ENCODE data around the gene MYO9A.
"Not testable (repeated sequence)": the region's sequence is repeated elsewhere in the genome, so short reads cannot be mapped to it uniquely, and the experiment has no call there.

MYO9A gene

GRCh38 chr15:72034859-72035650 is 82.9 kb downstream of the MYO9A start:
- no peak for DNase-seq

GRCh38 chr15:72034351-72034750 is 83.6 kb downstream of the MYO9A start:
- no peak for DNase-seq

DNA sequence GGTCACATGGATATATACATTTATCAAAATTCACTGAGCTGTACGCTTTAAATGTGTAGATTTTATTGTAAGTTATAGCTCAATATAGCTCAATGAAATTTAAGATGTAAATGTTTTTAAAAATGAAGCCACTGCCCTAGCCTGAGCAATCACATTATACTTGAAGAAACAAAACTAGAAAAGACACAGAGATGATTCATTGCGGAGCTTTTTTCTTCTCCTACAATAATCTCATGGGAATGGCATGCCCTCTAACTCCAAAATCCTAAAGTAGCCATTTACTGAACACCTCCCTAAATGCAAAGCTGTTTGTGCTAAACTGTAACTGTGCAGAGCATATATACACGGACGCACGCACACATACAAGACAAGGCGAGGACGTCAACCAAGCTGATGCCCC is 84.2 kb downstream of the MYO9A start:
- DNase-seq, result no peak

DNA sequence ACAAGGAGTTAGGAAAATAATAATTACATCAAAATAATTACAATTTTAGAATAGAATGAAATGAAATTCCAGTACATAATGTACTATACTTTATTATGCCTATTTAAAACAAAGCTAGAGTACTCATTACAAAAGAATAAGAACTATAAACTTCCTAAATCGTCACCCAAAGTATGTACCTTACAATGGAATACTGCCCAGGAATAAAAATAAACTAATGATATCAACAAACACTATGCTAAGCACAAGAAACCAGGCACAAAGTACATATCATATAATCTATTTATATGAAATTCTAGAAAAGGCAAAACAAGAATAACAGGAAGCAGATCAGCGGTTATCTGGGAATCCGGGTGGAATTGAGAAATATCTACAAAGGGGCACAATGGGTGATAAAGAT is 84.7 kb downstream of the MYO9A start:
- no peak for DNase-seq

DNA sequence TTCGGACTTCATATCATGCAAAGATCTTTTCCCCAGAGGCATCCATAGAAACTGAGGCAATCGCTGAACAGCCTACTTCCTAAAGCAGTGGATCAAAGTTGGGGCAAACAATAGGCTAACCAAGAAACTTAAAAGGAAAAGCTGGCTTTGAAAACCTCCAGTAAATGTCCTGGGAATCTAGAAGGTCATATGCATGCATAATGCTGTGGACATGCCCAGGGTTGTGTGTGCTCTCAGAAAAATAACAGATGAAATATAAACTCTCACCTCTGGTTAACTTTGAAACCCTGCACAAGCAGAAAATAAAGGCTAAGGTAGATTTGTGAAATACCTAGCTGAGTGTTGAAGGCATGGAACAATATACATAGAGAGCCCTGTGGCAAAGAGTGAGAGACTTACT is 96.3 kb downstream of the MYO9A start:
- no peak for DNase-seq

GRCh38 chr15:72020799-72021198 is 97.2 kb downstream of the MYO9A start:
- no peak for DNase-seq

- not testable (repeated sequence) for DNase-seq
Observed at GRCh38 chr15:72014555-72014954, 103.4 kb downstream of the MYO9A start.

GRCh38 chr15:72013703-72014102 is 104.2 kb downstream of the MYO9A start:
- DNase-seq, result no peak

DNA sequence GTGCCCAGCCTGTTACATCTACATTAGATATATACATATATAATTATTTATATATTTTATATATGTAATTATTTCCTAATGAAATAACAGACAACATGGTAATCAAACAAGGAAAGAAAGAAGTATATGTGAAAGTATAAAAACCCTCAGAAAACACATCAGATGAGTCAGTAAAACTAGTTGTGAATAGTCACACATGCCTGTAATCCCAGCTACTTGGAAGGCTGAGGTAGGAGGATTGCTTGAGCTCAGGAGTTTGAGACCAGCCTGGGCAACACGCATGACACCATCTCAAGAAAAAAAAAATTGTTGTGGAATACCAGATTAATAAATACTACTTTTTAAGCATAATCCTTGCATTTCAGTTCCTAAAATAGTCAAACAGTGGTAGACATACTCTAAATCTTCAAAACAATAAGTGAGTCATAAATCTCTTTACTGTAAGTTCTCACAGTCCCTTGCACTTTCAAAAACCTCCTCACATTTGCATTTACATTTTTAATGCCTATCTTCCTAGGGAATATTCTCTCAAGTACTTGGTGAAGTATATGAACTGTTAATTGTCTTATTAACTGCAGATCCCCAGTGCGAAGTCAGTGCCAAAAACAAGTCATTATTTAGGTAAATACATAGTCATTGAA is 106.5 kb downstream of the MYO9A start:
- DNase-seq, result no peak

DNA sequence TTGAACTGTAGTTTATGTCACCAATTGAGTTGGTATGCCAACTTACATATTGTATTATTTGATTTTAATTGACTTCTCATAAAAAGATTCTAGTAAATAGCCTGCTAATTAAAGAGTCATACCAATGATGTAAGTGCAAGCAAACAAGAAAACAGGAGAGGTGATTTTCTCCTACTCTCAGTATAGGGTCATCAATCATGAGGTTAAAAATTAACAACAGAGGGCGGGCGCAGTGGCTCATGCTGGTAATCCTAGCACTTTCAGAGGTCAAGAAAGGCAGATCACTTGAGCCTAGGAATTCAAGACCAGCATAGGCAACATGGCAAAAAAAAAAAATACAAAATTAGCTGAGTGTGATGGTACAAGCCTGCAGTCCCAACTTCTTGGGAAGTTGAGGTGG is 108.7 kb downstream of the MYO9A start:
- no peak for DNase-seq

DNA sequence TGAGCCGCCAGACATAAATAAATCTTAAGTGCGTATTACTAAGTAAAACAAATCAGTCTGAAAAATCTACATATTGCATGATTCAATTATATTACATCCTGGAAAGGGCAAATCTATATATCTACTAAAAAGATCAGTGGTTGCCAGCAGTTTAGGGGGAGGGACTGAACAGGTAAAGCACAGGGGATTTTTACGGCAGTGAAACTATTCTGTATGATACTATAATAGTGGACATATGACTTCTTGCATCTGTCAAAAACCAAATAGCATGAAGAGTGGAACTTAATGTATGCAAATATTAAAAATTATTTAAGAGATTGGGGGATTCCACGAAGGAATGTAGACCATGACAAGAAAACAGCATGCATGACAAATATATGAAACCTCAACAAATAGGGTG is 111.6 kb downstream of the MYO9A start:
- DNase-seq, result no peak

DNA sequence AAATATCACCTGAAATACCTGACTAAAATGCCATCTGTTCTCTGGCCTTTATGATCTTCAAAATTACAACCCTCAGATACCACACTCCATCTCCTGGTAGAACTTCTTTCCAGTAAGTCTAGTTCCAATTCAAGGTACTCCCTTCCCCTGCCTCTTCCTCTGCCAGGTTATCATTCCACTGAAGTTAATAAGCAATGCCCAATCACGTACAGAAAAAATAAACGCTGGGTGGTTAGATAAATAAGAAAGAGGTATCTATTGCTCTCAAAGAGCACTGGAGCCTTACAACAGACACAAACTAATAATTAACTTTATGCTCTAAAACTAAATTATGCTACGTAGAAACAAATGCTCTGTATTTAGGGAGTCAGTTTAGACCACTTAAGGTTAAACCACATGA is 112.5 kb downstream of the MYO9A start:
- no peak for DNase-seq

- DNase-seq, result no peak
Observed at GRCh38 chr15:71999807-72000206, 118.1 kb downstream of the MYO9A start.

- not testable (repeated sequence) for DNase-seq
Observed at GRCh38 chr15:71998717-71999116, 119.2 kb downstream of the MYO9A start.

GRCh38 chr15:71997691-71998090 is 120.3 kb downstream of the MYO9A start:
- no peak for DNase-seq

- no peak for DNase-seq
Observed at GRCh38 chr15:71975816-71976150, 142.2 kb downstream of the MYO9A start.

DNA sequence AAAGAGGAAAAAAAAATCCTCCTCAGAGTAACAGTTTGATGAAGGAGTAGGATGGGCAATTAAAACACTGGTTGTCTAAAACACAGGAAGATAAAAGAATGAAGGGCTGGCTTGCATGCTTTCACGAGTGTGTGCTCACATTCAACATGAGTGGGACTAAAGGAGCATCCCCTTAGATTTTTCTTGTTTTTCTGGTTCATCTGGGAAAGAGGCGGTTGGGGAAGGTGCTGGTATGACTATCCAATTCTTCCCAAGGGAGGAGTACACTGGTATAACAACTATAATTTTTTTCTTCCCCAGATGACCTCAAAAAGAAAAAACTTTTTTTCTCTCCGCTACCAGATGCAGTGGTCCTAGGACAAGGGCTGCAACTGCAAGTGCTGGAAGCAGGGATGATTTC is 143.7 kb downstream of the MYO9A start:
- DNase-seq, result no peak

DNA sequence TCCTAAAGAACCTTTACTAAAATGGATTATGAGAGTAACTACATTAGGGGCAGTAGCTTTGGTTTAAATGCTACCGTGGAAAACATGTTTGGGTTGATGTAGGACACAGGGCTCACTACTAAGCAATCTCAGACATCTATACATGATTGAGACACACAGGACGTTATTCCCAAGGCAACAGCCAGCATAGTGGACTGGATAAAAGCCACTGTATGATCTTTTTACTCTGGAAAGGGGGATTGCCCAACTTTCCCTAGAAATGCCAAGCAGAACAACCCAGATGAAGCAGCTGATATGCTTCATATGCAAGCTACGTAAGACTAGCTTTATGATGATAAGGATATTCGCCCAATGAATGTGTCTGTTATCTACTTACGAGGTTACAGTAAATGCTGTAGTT is 144.6 kb downstream of the MYO9A start:
- no peak for DNase-seq

- DNase-seq, result no peak
Observed at GRCh38 chr15:71971905-71972304, 146.0 kb downstream of the MYO9A start.

- no peak for DNase-seq
Observed at GRCh38 chr15:71970435-71970834, 147.5 kb downstream of the MYO9A start.

DNA sequence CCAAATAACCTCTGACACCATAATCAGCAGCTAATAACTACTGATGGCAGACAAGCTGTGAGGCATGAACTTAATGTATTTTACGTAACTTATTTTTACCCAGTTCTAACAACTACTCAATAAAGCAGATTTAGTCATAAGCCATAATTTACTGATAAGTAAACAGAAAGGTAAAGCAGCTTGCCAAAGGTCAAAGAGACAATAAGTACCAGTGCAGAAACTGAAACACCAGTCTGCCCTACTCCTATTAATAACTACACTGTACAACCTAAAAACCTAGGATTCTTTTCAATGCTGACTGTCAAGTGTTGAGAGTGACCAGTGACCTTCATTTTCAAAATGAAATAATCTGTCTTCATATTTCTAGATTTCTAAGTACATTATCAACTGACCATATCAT is 155.4 kb downstream of the MYO9A start:
- DNase-seq, result no peak

DNA sequence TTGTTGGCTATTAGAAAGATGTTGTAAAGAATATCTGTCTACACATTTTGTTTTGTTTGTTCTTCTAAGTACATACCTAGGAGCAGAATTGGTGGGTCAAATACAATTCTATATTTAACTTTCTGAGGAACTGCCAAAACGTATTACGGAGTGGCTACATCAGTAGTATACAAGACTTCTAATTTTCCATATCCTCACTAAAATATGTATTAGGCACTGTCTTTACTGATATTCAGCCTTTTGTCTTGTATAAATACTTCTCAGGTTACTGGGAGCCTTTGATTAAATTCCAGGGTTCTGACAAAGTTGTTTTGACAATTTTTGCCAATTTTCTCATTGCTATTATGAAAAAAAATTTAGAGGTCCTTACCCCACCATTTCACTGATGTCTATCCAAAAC is 160.9 kb downstream of the MYO9A start:
- DNase-seq, result no peak

GRCh38 chr15:71951134-71951533 is 166.8 kb downstream of the MYO9A start:
- DNase-seq, result no peak

- DNase-seq, result no peak
Observed at GRCh38 chr15:71945012-71945411, 172.9 kb downstream of the MYO9A start.

- DNase-seq, result no peak
Observed at GRCh38 chr15:71943806-71944205, 174.1 kb downstream of the MYO9A start.

All from right forelimb (tissue), 1 donor.